Liver (tissue), 9 donors: ENCODE measurements around the gene KLHL42. TPM values are rescaled to one million over a fixed set of nuclear protein-coding genes. Genes with fewer than 3 reads are reported as not detected.

Experiments used
- DNase-seq: peaks from one replicate; pipeline ENCODE4 v3.0.0-alpha.2; 2017; ENCODE audit warnings: low spot score
- H3K27ac ChIP-seq, 2 donors: one replicate each; pipeline ENCODE4 v1.7.0; 2013; ENCODE audit warnings: inconsistent platforms in 2 of 2, low read length in 2 of 2, control low read depth in 1 of 2, low read depth in 1 of 2, mild to moderate bottlenecking in 1 of 2
- H3K27me3 ChIP-seq, 4 donors: one replicate each; pipeline versions ENCODE4 v1.6.1 to v1.7.0; 2013; ENCODE audit warnings: low read length in 3 of 4, inconsistent platforms in 1 of 4, mild to moderate bottlenecking in 1 of 4, moderate library complexity in 1 of 4; ENCODE audit not compliant: control insufficient read depth in 4 of 4, insufficient read depth in 4 of 4
- H3K36me3 ChIP-seq, 4 donors: one replicate each; pipeline versions ENCODE4 v1.6.1 to v1.7.0; 2013; ENCODE audit warnings: low read length in 3 of 4, mild to moderate bottlenecking in 3 of 4, low read depth in 1 of 4, moderate library complexity in 1 of 4; ENCODE audit not compliant: control insufficient read depth in 4 of 4, insufficient read depth in 3 of 4
- H3K4me1 ChIP-seq, 4 donors: one replicate each; pipeline versions ENCODE4 v1.6.1 to v1.7.0; 2013; ENCODE audit warnings: low read length in 3 of 4, mild to moderate bottlenecking in 3 of 4, moderate library complexity in 1 of 4; ENCODE audit not compliant: control insufficient read depth in 4 of 4, insufficient read depth in 4 of 4
- H3K4me3 ChIP-seq, 3 donors: one replicate each; pipeline versions ENCODE4 v1.6.1 to v1.7.0; 2013; ENCODE audit warnings: low read length in 3 of 3, control low read depth in 1 of 3, low read depth in 1 of 3, mild to moderate bottlenecking in 1 of 3
- H3K9ac ChIP-seq, 2 donors: one replicate each; pipeline ENCODE4 v1.7.0; 2013; ENCODE audit warnings: low read length in 2 of 2, mild to moderate bottlenecking in 2 of 2, moderate library complexity in 2 of 2, control low read depth in 1 of 2, low read depth in 1 of 2
- H3K9me3 ChIP-seq, 4 donors: one replicate each; pipeline versions ENCODE4 v1.6.1 to v1.7.0; 2013; ENCODE audit warnings: low read length in 3 of 4; ENCODE audit not compliant: control insufficient read depth in 4 of 4
- ATF3 ChIP-seq: IDR thresholded peaks from 2 replicates; pipeline ENCODE4 v1.6.1; 2016; ENCODE audit warnings: antibody characterized with exemption
- CTCF ChIP-seq: fragments of 150-350 bp; IDR thresholded peaks from 2 replicates; pipeline ENCODE4 v1.5.1; 2017; ENCODE audit warnings: improper control_type of control experiment, low read depth, low read length; ENCODE audit not compliant: missing input control
- EGR1 ChIP-seq, 2 donors: IDR thresholded peaks; 2 replicates each; pipeline ENCODE4 v1.6.1; 2016 to 2018; ENCODE audit warnings: antibody characterized with exemption in 2 of 2, low read depth in 2 of 2
- FOXA1 ChIP-seq: IDR thresholded peaks from 2 replicates; pipeline ENCODE4 v1.6.1; 2016; ENCODE audit warnings: antibody characterized with exemption
- GABPA ChIP-seq, 2 donors: IDR thresholded peaks in 1 of 2; conservative IDR thresholded peaks in 1 of 2; 2 replicates each; pipeline ENCODE4 v1.6.1; 2016; ENCODE audit warnings: antibody characterized with exemption in 2 of 2, mild to moderate bottlenecking in 1 of 2, moderate library complexity in 1 of 2
- HNF4A ChIP-seq, 2 donors: conservative IDR thresholded peaks; 2 replicates each; pipeline ENCODE4 v1.6.1; 2016; ENCODE audit warnings: antibody characterized with exemption in 2 of 2, mild to moderate bottlenecking in 2 of 2
- HNF4G ChIP-seq: IDR thresholded peaks from 2 replicates; pipeline ENCODE4 v1.6.1; 2016; ENCODE audit warnings: antibody characterized with exemption
- JUND ChIP-seq, 2 donors: IDR thresholded peaks; 2 replicates each; pipeline ENCODE4 v1.6.1; 2016; ENCODE audit warnings: antibody characterized with exemption in 2 of 2
- MAX ChIP-seq: IDR thresholded peaks from 2 replicates; pipeline ENCODE4 v1.6.1; 2016; ENCODE audit warnings: antibody characterized with exemption
- NR2F2 ChIP-seq: IDR thresholded peaks from 2 replicates; pipeline ENCODE4 v1.6.1; 2016; ENCODE audit warnings: antibody characterized with exemption
- RAD21 ChIP-seq, 2 donors: IDR thresholded peaks; 2 replicates each; pipeline ENCODE4 v1.6.1; 2016; ENCODE audit warnings: antibody characterized with exemption in 2 of 2, mild to moderate bottlenecking in 2 of 2
- REST ChIP-seq: IDR thresholded peaks from 2 replicates; pipeline ENCODE4 v1.6.1; 2016; ENCODE audit warnings: antibody characterized with exemption, mild to moderate bottlenecking
- RXRA ChIP-seq, 2 donors: IDR thresholded peaks; 2 replicates each; pipeline ENCODE4 v1.6.1; 2017 to 2018; ENCODE audit warnings: antibody characterized with exemption in 2 of 2, mild to moderate bottlenecking in 1 of 2
- SP1 ChIP-seq: IDR thresholded peaks from 2 replicates; pipeline ENCODE4 v1.6.1; 2018; ENCODE audit warnings: antibody characterized with exemption, mild to moderate bottlenecking
- TAF1 ChIP-seq: conservative IDR thresholded peaks from 2 replicates; pipeline ENCODE4 v1.6.1; 2016; ENCODE audit warnings: antibody characterized with exemption, mild to moderate bottlenecking
- YY1 ChIP-seq: IDR thresholded peaks from 2 replicates; pipeline ENCODE4 v1.6.1; 2016; ENCODE audit warnings: antibody characterized with exemption, mild to moderate bottlenecking
- ZBTB33 ChIP-seq: IDR thresholded peaks from 2 replicates; pipeline ENCODE4 v1.6.1; 2016; ENCODE audit warnings: antibody characterized with exemption
- WGBS: extraction: QIAGEN DNeasy Blood & Tissue Kit; methylation state at CpG from one replicate; pipeline ENCODE4 v1.1.7; 2013; 5-methylcytosine and 5-hydroxymethylcytosine counted together
- polyA plus RNA-seq, 2 donors: library from polyadenylated mRNA; stranded (reverse) in 1 of 2; unstranded in 1 of 2; fragments of 200-250 nt in 1 of 2; fragments of >200 nt in 1 of 2; fragmentation: Nextera tagmentation in 1 of 2; extraction: Ambion mirVana in 1 of 2; gene quantifications; one replicate each; pipeline versions ENCODE4 v1.2.1 to v1.2.3, GENCODE V29; 2013 to 2015
- total RNA-seq, 2 donors: library from RNA; depleted of rRNA; stranded (reverse); fragments of >200 nt; gene quantifications; one replicate each; pipeline ENCODE4 v1.2.3, GENCODE V29; 2014
- donor health status: healthy.
- donor health status: healthy.
- donor health status: healthy.
- donor health status: healthy.
- donor health status: healthy.

The KLHL42 gene
- total and polyA plus RNA-seq, 4 donors = 3.6 to 13.4 (median 6.4) TPM

GRCh38 chr12:27841392-27841882 lies 61.4 kb downstream of the KLHL42 start (continued):
- TF ChIP-seq ZBTB33 = no peak

GRCh38 chr12:27843714-27844245 lies 63.7 kb downstream of the KLHL42 start:
- no peaks in the 10 kb centered on the region for H3K27me3 ChIP-seq
- no peak for DNase-seq
- H3K4me1 ChIP-seq = no peaks in the 10 kb centered on the region
- WGBS = 74% methylated on average over 8 of the region's 8 CpGs
- H3K36me3 ChIP-seq = no peaks in the 10 kb centered on the region
- no peak overlapping the region for H3K27ac ChIP-seq
- no peak overlapping the region for H3K4me3 ChIP-seq
- H3K9ac ChIP-seq = no peak overlapping the region
- TF ChIP-seq JUND (IDR thresholded peaks at IDR 0.05) (no peak), SP1 (no peak), TAF1 (no peak), GABPA (IDR thresholded peaks at IDR 0.05 in 1 of 2, conservative IDR thresholded peaks at IDR 0.05 in 1 of 2) (no peak), RXRA (IDR thresholded peaks at IDR 0.05) (no peak), YY1 (no peak), RAD21 (IDR thresholded peaks at IDR 0.05) (no peak), REST (no peak), HNF4A (conservative IDR thresholded peaks at IDR 0.05) (no peak), EGR1 (IDR thresholded peaks at IDR 0.05; ENCODE audit: low read depth in 2 of 2) (no peak), FOXA1 (no peak), ATF3 (no peak), HNF4G (no peak), CTCF (no peak), ZBTB33 (no peak), MAX (no peak), NR2F2 (no peak)
- no peaks in the 10 kb centered on the region for H3K9me3 ChIP-seq
